Sigmoid colon (tissue), 4 donors: ENCODE data around the gene LRFN3.

Source experiments
- EP300 ChIP-seq, 4 donors: sonication (generic); formaldehyde crosslinking; IDR thresholded peaks; one replicate each; pipeline ENCODE4 v1.6.1; 2017; ENCODE audit warnings: antibody characterized with exemption in 4 of 4
- POLR2A ChIP-seq, 2 donors: fragments of 450-650 bp; IDR thresholded peaks; one replicate each; pipeline ENCODE4 v1.6.1; 2016; ENCODE audit warnings: antibody characterized with exemption in 2 of 2, mild to moderate bottlenecking in 2 of 2, moderate library complexity in 2 of 2
- POLR2AphosphoS5 ChIP-seq, 4 donors: sonication (generic); formaldehyde crosslinking; IDR thresholded peaks; one replicate each; pipeline ENCODE4 v1.6.1; 2017; ENCODE audit warnings: antibody characterized with exemption in 4 of 4

- TF ChIP-seq POLR2A (IDR thresholded peaks at IDR 0.05): no peak
- no peak for TF ChIP-seq POLR2AphosphoS5 (IDR thresholded peaks at IDR 0.05)
- no peak for TF ChIP-seq EP300 (IDR thresholded peaks at IDR 0.05)
Observed at GRCh38 chr19:35963514-35963913, 27.3 kb downstream of the LRFN3 start.
